Lower leg skin (tissue), 4 donors: ENCODE results near the gene PTK6. TPM values are rescaled to one million over a fixed set of nuclear protein-coding genes. Genes with fewer than 3 reads are reported as not detected.

Experiments used
- DNase-seq, 2 donors: peaks; one replicate each; pipeline ENCODE4 v3.0.0-alpha.2; 2019; ENCODE audit warnings: low spot score in 2 of 2
- H3K4me3 ChIP-seq: fragments of 200-600 bp; sonication (generic); 2 replicates; pipeline ENCODE4 v1.5.1; 2017; ENCODE audit warnings: mild to moderate bottlenecking, low read depth; ENCODE audit not compliant: poor library complexity, severe bottlenecking
- POLR2A ChIP-seq, 2 donors: fragments of 450-650 bp; IDR thresholded peaks; one replicate each; pipeline ENCODE4 v1.6.1; 2016 to 2017; ENCODE audit warnings: antibody characterized with exemption in 2 of 2, mild to moderate bottlenecking in 1 of 2, moderate library complexity in 1 of 2
- WGBS, 2 donors: methylation state at CpG; one replicate each; pipeline ENCODE4 v1.1.5; 2018; 5-methylcytosine and 5-hydroxymethylcytosine counted together
- intact Hi-C: fragments of 100-400 bp; cut with DNase I; formaldehyde crosslinking; loops from one replicate; pipeline ENCODE4 v1.15.0; 2023; ENCODE audit warnings: low total_unique reads
- total RNA-seq, 4 donors: library from RNA; depleted of rRNA; stranded (reverse); fragments of >200 nt; gene quantifications; one replicate each; pipeline ENCODE4 v1.1.0, GENCODE V29; 2016
- TF ChIP-seq, protein P1 (sequence below), 3 donors: fragments of 450-650 bp; IDR thresholded peaks; one replicate each; pipeline ENCODE4 v1.5.1; 2016; ENCODE audit warnings: antibody characterized with exemption in 3 of 3, mild to moderate bottlenecking in 3 of 3, moderate library complexity in 2 of 3

The PTK6 gene
- total RNA-seq, 4 donors from 2014 or later, result 72.4 to 101 (median 79.9) TPM

DNA sequence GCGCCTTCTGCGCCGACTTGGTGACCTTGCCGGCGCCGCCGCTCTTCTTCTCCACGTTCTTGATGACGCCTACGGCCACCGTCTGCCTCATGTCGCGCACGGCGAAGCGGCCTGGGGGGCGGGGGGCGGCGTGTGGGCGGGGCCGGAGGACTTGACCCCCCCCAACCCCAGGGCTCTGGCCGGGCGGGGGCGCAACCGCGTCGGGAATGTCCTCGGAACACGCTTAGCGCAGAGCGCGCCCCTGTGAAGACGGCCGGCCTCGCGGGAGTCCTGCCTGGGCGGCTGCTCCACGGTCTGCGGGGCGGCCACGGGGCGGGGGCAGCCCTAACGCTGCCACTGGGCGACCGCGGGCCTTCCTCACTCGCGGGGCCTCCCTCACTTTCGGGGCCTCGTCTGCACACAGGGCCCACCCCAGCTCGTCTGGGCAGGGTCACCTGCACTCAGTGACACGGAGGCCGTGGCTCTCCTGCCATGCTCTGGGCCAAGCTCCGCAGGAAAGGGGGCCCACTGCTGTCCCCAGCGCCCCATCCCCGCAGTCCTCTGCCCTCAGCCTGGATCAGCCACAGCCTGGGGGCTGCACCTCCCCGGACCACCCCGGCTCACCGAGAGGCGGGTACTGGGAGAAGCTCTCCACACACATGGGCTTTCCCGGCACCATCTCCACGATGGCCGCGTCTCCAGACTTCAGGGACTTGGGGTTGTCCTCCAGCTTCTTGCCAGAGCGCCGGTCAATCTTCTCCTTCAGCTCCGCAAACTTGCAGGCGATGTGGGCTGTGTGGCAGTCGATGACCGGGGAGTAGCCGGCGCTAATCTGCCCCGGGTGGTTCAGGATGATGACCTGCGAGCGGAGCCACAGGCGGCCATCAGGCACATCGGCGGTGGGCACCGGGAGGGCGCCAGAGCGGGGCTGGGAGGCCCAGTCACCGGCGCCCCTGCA is 48.6 kb downstream of the PTK6 start:
- no peak for DNase-seq

DNA sequence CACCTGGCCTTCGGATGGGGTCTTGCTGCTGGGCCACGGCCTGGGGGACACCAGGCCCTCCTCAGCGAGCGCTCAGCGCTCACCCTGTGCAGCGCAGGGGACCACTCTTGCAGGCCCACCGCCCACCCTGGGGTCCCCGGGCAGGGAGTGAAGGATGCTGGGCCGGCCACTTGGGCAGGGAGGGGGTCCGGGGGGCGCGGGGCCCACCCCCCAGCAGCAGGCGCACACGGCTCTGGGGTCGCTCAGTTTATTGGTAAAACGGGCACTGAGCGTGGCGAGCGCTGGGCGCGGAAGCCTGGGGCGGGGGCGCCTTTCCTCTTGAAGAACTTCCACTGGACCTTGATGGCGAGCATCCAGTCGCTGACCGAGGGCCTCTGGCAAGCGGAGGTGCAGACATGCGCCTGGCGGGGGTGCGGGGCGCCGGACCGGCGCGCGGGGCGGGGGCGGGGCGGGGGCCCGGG is 49.4 kb downstream of the PTK6 start:
- no peak for TF ChIP-seq POLR2A (IDR thresholded peaks at IDR 0.05)
- TF ChIP-seq, protein P1, sequence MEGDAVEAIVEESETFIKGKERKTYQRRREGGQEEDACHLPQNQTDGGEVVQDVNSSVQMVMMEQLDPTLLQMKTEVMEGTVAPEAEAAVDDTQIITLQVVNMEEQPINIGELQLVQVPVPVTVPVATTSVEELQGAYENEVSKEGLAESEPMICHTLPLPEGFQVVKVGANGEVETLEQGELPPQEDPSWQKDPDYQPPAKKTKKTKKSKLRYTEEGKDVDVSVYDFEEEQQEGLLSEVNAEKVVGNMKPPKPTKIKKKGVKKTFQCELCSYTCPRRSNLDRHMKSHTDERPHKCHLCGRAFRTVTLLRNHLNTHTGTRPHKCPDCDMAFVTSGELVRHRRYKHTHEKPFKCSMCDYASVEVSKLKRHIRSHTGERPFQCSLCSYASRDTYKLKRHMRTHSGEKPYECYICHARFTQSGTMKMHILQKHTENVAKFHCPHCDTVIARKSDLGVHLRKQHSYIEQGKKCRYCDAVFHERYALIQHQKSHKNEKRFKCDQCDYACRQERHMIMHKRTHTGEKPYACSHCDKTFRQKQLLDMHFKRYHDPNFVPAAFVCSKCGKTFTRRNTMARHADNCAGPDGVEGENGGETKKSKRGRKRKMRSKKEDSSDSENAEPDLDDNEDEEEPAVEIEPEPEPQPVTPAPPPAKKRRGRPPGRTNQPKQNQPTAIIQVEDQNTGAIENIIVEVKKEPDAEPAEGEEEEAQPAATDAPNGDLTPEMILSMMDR (IDR thresholded peaks at IDR 0.05), result no peak
- 14% methylated on average over 31 of the region's 40 CpGs; no CpG with 5 or more reads in 1 of the 2 donors for WGBS, 2 donors
- no peak for DNase-seq

More for the DNA sequence above, 48.6 kb downstream of the PTK6 start:
- H3K4me3 ChIP-seq, result no peak overlapping the region
- TF ChIP-seq POLR2A (IDR thresholded peaks at IDR 0.05), result no peak
- TF ChIP-seq, protein P1 (IDR thresholded peaks at IDR 0.05), result no peak
- 16 to 44% methylated on average over 29 to 70 of the region's 83 CpGs for WGBS, 2 donors
- intact Hi-C loops, result no loop called here

DNA sequence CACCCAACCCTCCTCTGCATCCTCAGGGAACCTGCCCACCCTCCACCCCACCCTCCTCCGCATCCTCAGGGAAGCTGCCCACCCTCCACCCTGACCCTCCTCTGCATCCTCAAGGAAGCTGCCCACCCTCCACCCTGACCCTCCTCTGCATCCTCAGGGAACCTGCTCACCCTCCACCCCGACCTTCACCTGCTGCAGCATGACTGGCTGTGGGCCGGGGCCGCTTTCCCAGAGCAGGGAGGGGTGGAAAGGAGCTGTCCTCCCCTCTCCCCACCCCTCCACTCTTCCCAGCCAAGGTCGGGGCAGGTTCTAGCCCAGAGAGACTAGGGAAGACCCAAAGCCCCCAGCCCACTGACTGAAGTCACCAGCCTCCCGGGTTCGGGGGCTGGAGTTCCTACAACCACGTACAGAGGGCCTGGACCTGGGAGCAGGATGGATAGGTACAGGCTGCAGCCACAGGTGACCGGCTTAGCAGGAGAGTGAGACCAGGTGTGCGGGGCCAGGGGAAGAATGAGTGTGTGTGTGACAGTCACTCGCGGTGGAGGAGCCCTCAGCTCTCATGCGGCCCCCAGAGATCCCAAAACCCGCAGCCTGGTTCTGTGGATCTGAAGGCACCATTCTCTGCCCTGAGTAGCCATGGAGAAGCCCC is 49.9 kb downstream of the PTK6 start:
- intact Hi-C loops, result no loop called here
- 47 to 48% methylated on average over 14 of the region's 14 CpGs for whole genome bisulfite sequencing, 2 donors
- no peak for TF ChIP-seq POLR2A (IDR thresholded peaks at IDR 0.05)
- TF ChIP-seq, protein P1 (IDR thresholded peaks at IDR 0.05), result no peak
- no peak overlapping the region for H3K4me3 ChIP-seq
- no peak for DNase-seq

More for the DNA sequence above, 49.4 kb downstream of the PTK6 start:
- intact Hi-C loops, result no loop called here
- H3K4me3 ChIP-seq, result no peak overlapping the region

DNA sequence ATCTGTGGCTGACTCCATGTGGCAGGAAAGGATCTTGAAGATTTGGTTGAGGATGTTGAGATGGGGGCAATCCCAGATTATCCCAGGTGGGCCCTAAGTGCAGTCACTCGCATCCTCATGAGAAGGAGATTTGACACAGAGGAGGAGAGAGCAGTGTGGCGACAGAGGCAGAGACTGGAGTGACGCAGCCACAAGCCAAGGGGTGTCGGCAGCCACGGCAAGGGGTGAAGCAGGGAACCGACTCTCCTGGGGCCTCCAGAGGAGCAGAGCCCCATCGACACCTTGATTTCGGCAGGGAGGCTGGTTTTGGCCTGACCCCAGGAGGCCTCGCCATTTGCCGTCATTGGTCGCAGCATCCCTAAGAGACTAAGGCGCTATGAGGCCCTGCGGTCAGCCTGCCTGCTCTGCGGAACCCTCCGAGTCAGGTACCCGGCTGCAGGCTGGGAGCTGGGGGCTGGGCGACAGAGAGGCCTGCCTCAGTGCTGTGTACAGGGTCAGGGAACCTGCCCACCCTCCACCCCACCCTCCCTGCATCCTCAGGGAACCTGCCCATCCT is 50.8 kb downstream of the PTK6 start:
- 92 to 94% methylated on average over 15 to 17 of the region's 17 CpGs for WGBS, 2 donors
- no peak for TF ChIP-seq POLR2A (IDR thresholded peaks at IDR 0.05)
- no peak for DNase-seq
- intact Hi-C loops, result no loop called here
- no peak overlapping the region for H3K4me3 ChIP-seq

DNA sequence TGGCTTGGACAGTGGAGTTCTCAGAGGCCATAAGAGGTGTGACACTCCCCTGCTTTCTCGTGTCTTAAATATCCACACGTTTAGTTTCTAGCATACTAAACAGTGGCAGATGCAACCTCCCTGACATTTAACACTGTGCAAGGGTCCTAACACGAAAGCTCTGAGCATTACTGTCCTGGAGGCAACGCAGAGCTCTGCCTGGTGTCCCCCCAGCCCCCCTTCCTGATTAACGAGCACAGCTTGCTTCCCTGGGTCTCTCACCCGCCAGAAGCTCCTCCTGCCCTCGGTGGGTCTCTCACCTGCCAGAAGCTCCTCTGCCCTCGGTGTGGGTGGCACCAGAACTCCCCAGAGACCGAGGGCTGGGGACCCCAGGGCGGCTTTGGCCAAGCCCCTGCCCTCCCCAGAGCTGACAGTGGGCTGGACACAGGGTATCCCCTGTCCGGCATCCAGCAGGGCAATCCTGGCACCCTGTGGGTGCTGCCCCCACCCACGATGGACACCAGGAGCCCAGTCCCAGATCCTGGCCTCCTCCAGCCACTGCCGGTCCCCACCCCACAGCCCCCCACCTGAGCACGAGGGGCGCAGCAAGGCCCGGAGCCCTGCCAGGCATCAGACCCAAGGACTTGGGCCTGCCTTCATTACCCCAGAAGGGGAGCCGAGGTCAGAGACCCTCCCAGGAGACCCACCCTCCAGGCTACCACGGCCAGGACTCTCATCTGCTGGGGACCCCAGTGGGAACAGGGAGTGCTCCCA is 52.3 kb downstream of the PTK6 start:
- DNase-seq, result no peak
- TF ChIP-seq, protein P1 (IDR thresholded peaks at IDR 0.05), result no peak
- no peak for TF ChIP-seq POLR2A (IDR thresholded peaks at IDR 0.05)
- WGBS, 2 donors, result 49 to 53% methylated on average over 14 to 15 of the region's 18 CpGs
- intact Hi-C loops, result no loop called here
- no peak overlapping the region for H3K4me3 ChIP-seq
